Heart right ventricle (tissue), 16 donors: ENCODE results near the gene IQSEC3. TPM values are rescaled to one million over a fixed set of nuclear protein-coding genes. Genes with fewer than 3 reads are reported as not detected.

Experiments
- ATAC-seq, 8 donors: fragments of 200-7000 bp; cut with Tn5 transposase; one replicate each; pipeline ENCODE4 v1.9.1; 2020; ENCODE audit warnings: mild to moderate bottlenecking in 8 of 8, moderate library complexity in 8 of 8, moderate number of reproducible peaks in 1 of 8
- DNase-seq, 2 donors: peaks; one replicate each; pipeline ENCODE4 v3.0.0-alpha.2; 2020
- H3K27ac ChIP-seq, 10 donors: fragments of 200-600 bp; sonication (generic) in 2 of 10; one replicate each; pipeline versions ENCODE4 v1.5.0 to v1.8.0; 2020 to 2022; ENCODE audit warnings: mild to moderate bottlenecking in 3 of 10
- H3K27me3 ChIP-seq, 7 donors: fragments of 200-600 bp; one replicate each; pipeline ENCODE4 v1.8.0; 2021 to 2022; ENCODE audit warnings: mild to moderate bottlenecking in 2 of 7
- H3K36me3 ChIP-seq, 9 donors: fragments of 200-600 bp; sonication (generic) in 1 of 9; one replicate each; pipeline versions ENCODE4 v1.5.0 to v1.8.0; 2020 to 2022; ENCODE audit warnings: mild to moderate bottlenecking in 2 of 9
- H3K4me1 ChIP-seq, 9 donors: fragments of 200-600 bp; sonication (generic) in 1 of 9; one replicate each; pipeline versions ENCODE4 v1.5.0 to v1.8.0; 2020 to 2022; ENCODE audit warnings: mild to moderate bottlenecking in 4 of 9
- H3K4me3 ChIP-seq, 10 donors: fragments of 200-600 bp; sonication (generic) in 2 of 10; one replicate each; pipeline versions ENCODE4 v1.5.0 to v1.8.0; 2020 to 2022; ENCODE audit warnings: mild to moderate bottlenecking in 7 of 10, moderate library complexity in 2 of 10
- H3K9me3 ChIP-seq, 11 donors: fragments of 200-600 bp in 10 of 11; sonication (generic) in 2 of 11; one replicate each; pipeline versions ENCODE4 v1.5.0 to v1.8.0; 2013 to 2022; ENCODE audit warnings: mild to moderate bottlenecking in 2 of 11, control low read depth in 1 of 11, moderate library complexity in 1 of 11
- WGBS, 2 donors: extraction: QIAGEN DNeasy Blood & Tissue Kit; methylation state at CpG; one replicate each; pipeline ENCODE4 v1.1.7; 2013; ENCODE audit warnings: inconsistent platforms in 1 of 2; 5-methylcytosine and 5-hydroxymethylcytosine counted together
- intact Hi-C, 10 donors: fragments of 100-400 bp; cut with DNase I; formaldehyde crosslinking; loops; one replicate each; pipeline versions ENCODE4 v1.11.1 to v1.14.2; 2022
- polyA plus RNA-seq, 2 donors: library from polyadenylated mRNA; stranded (reverse); fragments of 200-250 nt; gene quantifications; one replicate each; pipeline ENCODE4 v1.2.3, GENCODE V29; 2013
- total RNA-seq, 10 donors: library from RNA; stranded (reverse); fragmentation: NEBNext Ultra II Directional in 3 of 10; extraction: Animal tissue kit (Norgen Biotek cat#: 25700) in 3 of 10; gene quantifications; one replicate each; pipeline versions ENCODE4 v1.2.1 to v1.2.4, GENCODE V29; 2021 to 2023
- TF ChIP-seq, protein P1 (sequence below), 9 donors: fragments of 200-600 bp; sonication (generic) in 2 of 9; IDR thresholded peaks; one replicate each; pipeline versions ENCODE4 v1.5.0 to v1.8.0; 2021 to 2022; ENCODE audit warnings: antibody characterized with exemption in 9 of 9, mild to moderate bottlenecking in 5 of 9, moderate library complexity in 1 of 9
- donor health status: Arrhythmogenic right ventricular cardiomyopathy.
- donor health status: ischemic (EF 13 %, LVEDD 7.1; RV severe dilation, severe dysfunction).
- donor health status: healthy with polysubstance abuse.
- donor health status: DM: no; HTN: yes; CAD: no.
- donor health status: DM: no; HTN: no; CAD: no.
- donor health status: ischemic (EF 25% LVEDD 6.9; RV normal size, moderate dysfunction).
- donor health status: ischemic (EF 25% LVEDD 5.7; RV mildly dilated, moderate dysfunction).
- donor health status: healthy.
- donor health status: DM: yes; HTN: yes; CAD: no.
- donor health status: Ischemic cardiomyopathy.
- donor health status: ischemic (EF 35%, LVEDD 5.7; RV mildly dilated, moderate dysfunction).
- donor health status: nonischemic (EF 11% LVEDD 7.7; RV severe dilation, severe dysfunction).
- donor health status: DM: yes; HTN: yes; CAD: no.
- donor health status: PGD.
- donor health status: ischemic (EF 29% LVEDD 5.4; RV normal size, mild dysfunction).
- donor health status: nonischemic (EF 23%, LVEDD 6.1; RV moderate dilation, normal function).

IQSEC3 gene
- total and polyA plus RNA-seq, 12 donors: 0.30 to 2.7 (median 1.1) TPM

DNA sequence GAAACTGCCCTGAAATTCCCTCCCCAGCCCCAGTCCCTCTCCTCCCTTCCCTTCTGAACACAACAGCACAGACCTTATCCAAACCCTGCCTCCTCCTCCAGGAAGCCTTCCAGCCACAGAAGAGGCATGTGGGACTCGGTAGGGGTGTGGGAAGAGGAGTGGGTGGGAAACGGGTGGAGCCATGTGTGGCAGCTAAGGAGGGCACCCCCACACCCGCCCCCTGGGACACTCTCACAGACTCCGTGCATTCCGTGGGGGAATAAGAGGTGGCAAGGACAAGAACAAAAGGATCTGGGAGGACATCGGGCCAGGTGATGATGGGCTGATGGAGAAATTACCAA is 123.0 kb downstream of the IQSEC3 start:
- Histone ChIP-seq H3K36me3 (no peaks in the 10 kb centered on the region), H3K9me3 (no peaks in the 10 kb centered on the region), H3K4me3 (no peak overlapping the region), H3K27me3 (no peaks in the 10 kb centered on the region), H3K27ac (peak overlapping the region in 1 of 10 donors; percentile 64), H3K4me1 (peaks cover 3 to 18% (median 11%) of the 10 kb centered on the region in 9 donors)
- TF ChIP-seq, protein P1, sequence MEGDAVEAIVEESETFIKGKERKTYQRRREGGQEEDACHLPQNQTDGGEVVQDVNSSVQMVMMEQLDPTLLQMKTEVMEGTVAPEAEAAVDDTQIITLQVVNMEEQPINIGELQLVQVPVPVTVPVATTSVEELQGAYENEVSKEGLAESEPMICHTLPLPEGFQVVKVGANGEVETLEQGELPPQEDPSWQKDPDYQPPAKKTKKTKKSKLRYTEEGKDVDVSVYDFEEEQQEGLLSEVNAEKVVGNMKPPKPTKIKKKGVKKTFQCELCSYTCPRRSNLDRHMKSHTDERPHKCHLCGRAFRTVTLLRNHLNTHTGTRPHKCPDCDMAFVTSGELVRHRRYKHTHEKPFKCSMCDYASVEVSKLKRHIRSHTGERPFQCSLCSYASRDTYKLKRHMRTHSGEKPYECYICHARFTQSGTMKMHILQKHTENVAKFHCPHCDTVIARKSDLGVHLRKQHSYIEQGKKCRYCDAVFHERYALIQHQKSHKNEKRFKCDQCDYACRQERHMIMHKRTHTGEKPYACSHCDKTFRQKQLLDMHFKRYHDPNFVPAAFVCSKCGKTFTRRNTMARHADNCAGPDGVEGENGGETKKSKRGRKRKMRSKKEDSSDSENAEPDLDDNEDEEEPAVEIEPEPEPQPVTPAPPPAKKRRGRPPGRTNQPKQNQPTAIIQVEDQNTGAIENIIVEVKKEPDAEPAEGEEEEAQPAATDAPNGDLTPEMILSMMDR (IDR thresholded peaks at IDR 0.05): no peak
- DNase-seq (no peak), ATAC-seq (no peak)
- WGBS, 2 donors: 69 to 70% methylated on average over 6 of the region's 6 CpGs
- intact Hi-C loops: no loop called here

DNA sequence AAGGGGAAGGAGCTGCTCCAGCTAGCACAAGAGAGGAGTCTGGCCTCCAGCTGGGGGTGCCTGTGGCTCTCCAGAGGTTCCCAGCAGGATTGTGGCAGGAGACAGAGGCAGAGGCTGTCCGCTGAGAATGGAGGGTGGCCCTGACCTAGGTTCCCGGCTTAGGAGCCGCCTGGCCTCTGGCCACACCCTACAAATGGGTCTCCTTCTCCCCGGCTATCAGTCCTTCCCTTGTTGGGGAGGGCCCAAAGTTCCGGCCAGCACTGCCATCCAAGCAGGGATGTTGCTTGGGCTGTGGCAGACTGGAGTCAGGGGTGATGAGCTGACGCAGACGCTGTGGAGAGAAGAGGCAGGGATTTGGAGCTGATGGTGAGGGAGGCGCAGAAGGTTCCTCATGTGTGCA is 124.3 kb downstream of the IQSEC3 start:
- 87 to 92% methylated on average over 8 of the region's 8 CpGs for WGBS, 2 donors
- Histone ChIP-seq H3K4me3 (no peak overlapping the region), H3K27ac (no peak overlapping the region), H3K27me3 (no peaks in the 10 kb centered on the region), H3K4me1 (peaks cover 3 to 13% (median 10%) of the 10 kb centered on the region in 9 donors), H3K36me3 (no peaks in the 10 kb centered on the region), H3K9me3 (no peaks in the 10 kb centered on the region)
- TF ChIP-seq, protein P1 (IDR thresholded peaks at IDR 0.05): no peak
- intact Hi-C loops: no loop called here
- DNase-seq (no peak), ATAC-seq (no peak)

DNA sequence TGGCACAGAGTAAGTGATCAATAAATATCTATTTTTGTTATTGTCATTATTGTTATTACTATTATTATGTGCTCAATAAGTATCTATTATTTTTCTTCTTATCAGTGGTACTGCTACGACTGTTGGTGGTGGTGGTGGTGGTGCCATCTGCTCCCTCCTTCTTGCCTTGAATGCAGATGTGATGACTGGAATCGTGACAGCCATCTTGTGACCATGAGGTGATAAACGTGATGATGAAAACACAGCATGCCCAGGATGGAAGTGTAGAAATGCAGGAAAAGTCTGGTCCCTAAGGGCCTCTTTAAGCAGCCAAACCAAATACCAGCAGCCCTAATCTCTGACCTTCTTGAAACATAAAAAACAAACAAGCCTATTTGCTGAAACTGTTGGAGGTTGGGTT is 125.0 kb downstream of the IQSEC3 start:
- DNase-seq: no peak
- Histone ChIP-seq H3K27me3 (peaks cover 0 to 3% (median 0%) of the 10 kb centered on the region in 7 donors), H3K27ac (no peak overlapping the region), H3K4me1 (peaks cover 3 to 13% (median 10%) of the 10 kb centered on the region in 9 donors), H3K4me3 (no peak overlapping the region), H3K36me3 (no peaks in the 10 kb centered on the region), H3K9me3 (no peaks in the 10 kb centered on the region)
- intact Hi-C loops: no loop called here
- TF ChIP-seq, protein P1 (IDR thresholded peaks at IDR 0.05): no peak
- no peak for ATAC-seq
- WGBS, 2 donors: 76 to 87% methylated on average over 3 of the region's 3 CpGs

DNA sequence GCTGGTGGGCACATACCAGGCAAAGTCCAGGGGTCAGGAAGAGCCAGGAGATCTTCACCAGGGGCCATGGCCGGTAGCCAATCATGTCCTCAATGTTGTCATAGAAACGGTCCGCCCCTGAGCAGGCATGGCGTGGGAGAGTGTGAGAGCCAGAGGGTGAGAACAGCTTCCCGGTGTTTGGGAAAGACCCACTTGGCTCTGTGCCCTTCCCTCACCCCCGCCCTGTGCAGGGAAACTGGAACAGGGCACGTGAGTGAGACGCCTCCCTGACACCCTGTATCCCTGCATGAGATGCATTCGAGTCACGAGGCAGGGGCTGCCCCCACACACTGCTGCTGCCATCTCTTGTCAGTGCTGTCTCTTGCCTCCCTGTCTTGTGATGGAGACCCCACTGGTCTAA is 126.7 kb downstream of the IQSEC3 start:
- TF ChIP-seq, protein P1 (IDR thresholded peaks at IDR 0.05): no peak
- ATAC-seq: no peak
- intact Hi-C loops: no loop called here
- 60 to 63% methylated on average over 10 of the region's 10 CpGs for WGBS, 2 donors
- H3K27ac ChIP-seq: no peak overlapping the region
- no peak for DNase-seq
- no peaks in the 10 kb centered on the region for H3K36me3 ChIP-seq
- H3K4me3 ChIP-seq: no peak overlapping the region
- peaks cover 0 to 3% (median 0%) of the 10 kb centered on the region in 7 donors for H3K27me3 ChIP-seq
- H3K9me3 ChIP-seq: no peaks in the 10 kb centered on the region
- peaks cover 3 to 13% (median 10%) of the 10 kb centered on the region in 9 donors for H3K4me1 ChIP-seq
